K562 (cell line): ENCODE data around the gene PFKP.

Source experiments
- BCLAF1 ChIP-seq, 2 experiments: fragments of 450-650 bp in 1 of 2; IDR thresholded peaks; 2 replicates each; pipeline ENCODE4 v1.6.1; 2011 to 2017; ENCODE audit warnings: low read depth in 2 of 2, antibody characterized with exemption in 1 of 2, borderline replicate concordance in 1 of 2, low read length in 1 of 2, mild to moderate bottlenecking in 1 of 2, mixed read lengths in 1 of 2; ENCODE audit not compliant: control insufficient read depth in 1 of 2
- CBX5 ChIP-seq: IDR thresholded peaks from 2 replicates; pipeline ENCODE4 v1.6.1; 2014; ENCODE audit warnings: low read depth, borderline replicate concordance
- CREB1 ChIP-seq, 2 experiments: sonication (generic) in 1 of 2; formaldehyde crosslinking in 1 of 2; IDR thresholded peaks; 2 replicates each; pipeline versions ENCODE4 v1.6.1 to v1.8.0; 2012 to 2022; ENCODE audit warnings: inconsistent platforms in 1 of 2, mild to moderate bottlenecking in 1 of 2, missing genetic modification reagents in 1 of 2, moderate library complexity in 1 of 2
- CTCF ChIP-seq, 3 experiments: IDR thresholded peaks in 2 of 3; conservative IDR thresholded peaks in 1 of 3; 2 replicates each; pipeline ENCODE4 v1.5.1; 2011 to 2012; ENCODE audit warnings: low read length in 3 of 3, mild to moderate bottlenecking in 3 of 3, control low read depth in 2 of 3, improper control_type of control experiment in 1 of 3, inconsistent platforms in 1 of 3, low read depth in 1 of 3, mixed read lengths in 1 of 3, moderate library complexity in 1 of 3; ENCODE audit not compliant: insufficient read depth in 2 of 3
- EHMT2 ChIP-seq: fragments of 450-650 bp; IDR thresholded peaks from 2 replicates; pipeline ENCODE4 v1.6.1; 2018; ENCODE audit warnings: antibody characterized with exemption
- ELK1 ChIP-seq: sonication (generic); formaldehyde crosslinking; IDR thresholded peaks from 2 replicates; pipeline ENCODE4 v1.8.1; 2022; ENCODE audit warnings: missing genetic modification reagents
- NFIC ChIP-seq: fragments of 450-650 bp; IDR thresholded peaks from 2 replicates; pipeline ENCODE4 v1.6.1; 2017; ENCODE audit warnings: mild to moderate bottlenecking, inconsistent platforms
- ZBTB11 ChIP-seq, 3 experiments: fragments of 200-800 bp in 1 of 3; fragments of 250-450 bp in 1 of 3; fragments of 450-650 bp in 1 of 3; sonication (Bioruptor Pico) in 1 of 3; sonication (Bioruptor generic) in 1 of 3; formaldehyde crosslinking in 1 of 3; IDR thresholded peaks; 2 replicates each; pipeline versions ENCODE4 v1.6.1 to v1.8.0; 2016 to 2022; ENCODE audit warnings: mild to moderate bottlenecking in 2 of 3, missing genetic modification characterization in 2 of 3, missing compliant biosample characterization in 1 of 3, moderate library complexity in 1 of 3
- ZBTB43 ChIP-seq: sonication (generic); formaldehyde crosslinking; IDR thresholded peaks from 2 replicates; pipeline ENCODE4 v1.8.0; 2023; ENCODE audit warnings: mild to moderate bottlenecking, missing genetic modification reagents
- ZNF184 ChIP-seq: sonication (generic); formaldehyde crosslinking; IDR thresholded peaks from 2 replicates; pipeline ENCODE4 v1.5.0; 2020; ENCODE audit warnings: missing genetic modification reagents

GRCh38 chr10:3059974-3060373, 7.4 kb upstream of the PFKP start:
- TF ChIP-seq CTCF (IDR thresholded peaks at IDR 0.05 in 2 of 3, conservative IDR thresholded peaks at IDR 0.05 in 1 of 3; ENCODE audit: insufficient read depth in 2 of 3, low read depth in 1 of 3, low read length in 3 of 3) (no peak), ZBTB11 (CRISPR knock-in tag; IDR thresholded peaks at IDR 0.05) (no peak), ZNF184 (CRISPR knock-in tag) (no peak), CBX5 (no peak), EHMT2 (no peak), NFIC (no peak), BCLAF1 (IDR thresholded peaks at IDR 0.05; ENCODE audit: borderline replicate concordance in 1 of 2, control insufficient read depth in 1 of 2, low read depth in 2 of 2, low read length in 1 of 2) (no peak), ZBTB43 (CRISPR knock-in tag) (no peak), ELK1 (no peak), CREB1 (IDR thresholded peaks at IDR 0.05) (no peak), CREB1 (CRISPR knock-in tag; IDR thresholded peaks at IDR 0.05) (no peak)
